Activated CD4-positive, alpha-beta T cell treated with anti-CD3 and anti-CD28 coated beads, Interleukin-10, Interleukin-2, amounts not matched to agents 100 ng/mL and 50 ng/mL, durations not matched to agents 16 hours and 8 hours (primary cell): ENCODE data around the gene NGRN.
"Not testable (repeated sequence)": the region's sequence is repeated elsewhere in the genome, so short reads cannot be mapped to it uniquely, and the experiment has no call there.

Experiments used
- DNase-seq: peaks from one replicate; pipeline ENCODE4 v3.0.0-alpha.2; 2020

The NGRN gene

DNA sequence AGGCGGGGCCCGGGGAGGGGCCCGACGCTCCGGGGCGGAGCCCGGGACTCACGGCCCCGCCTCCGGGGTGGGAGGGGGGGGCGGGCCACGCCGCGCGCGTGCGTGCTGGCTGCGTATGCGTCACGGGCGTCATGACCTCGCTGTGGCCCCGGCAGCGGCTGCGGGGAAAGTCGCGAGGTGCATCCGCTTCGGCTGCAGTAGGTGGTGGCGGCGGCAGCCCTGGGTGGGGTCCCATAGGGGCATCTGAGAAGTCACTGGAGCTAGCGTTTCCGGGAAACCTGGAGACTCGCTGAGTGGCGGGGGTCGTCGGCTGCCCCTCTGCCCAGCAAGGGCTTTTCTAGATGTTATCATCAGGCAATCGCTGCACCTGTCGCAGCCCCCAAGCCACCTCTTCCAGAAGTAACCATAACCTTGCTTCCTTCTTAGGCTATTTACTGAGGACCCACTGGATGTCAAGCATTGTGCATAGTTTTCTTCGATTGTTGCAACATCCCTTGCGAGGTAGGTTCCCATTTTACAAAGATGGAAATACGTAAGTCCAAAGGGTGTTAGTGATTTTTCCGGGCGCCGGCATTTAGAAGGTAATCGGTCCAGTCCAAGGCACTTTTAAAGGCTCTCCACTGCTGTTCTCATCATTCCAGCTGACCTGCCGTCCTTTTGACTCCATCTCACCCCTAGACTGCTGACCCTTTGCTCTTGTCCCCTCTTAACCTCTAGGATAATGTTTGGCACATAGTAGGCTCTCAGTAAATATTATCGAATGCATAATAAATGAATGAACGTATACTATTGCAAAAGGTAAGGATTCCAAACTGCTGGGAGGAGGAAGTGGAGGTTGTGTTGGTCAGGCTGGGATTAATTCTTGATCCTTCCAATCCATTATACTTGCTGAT lies 31.1 kb upstream of the NGRN start, which contains the start of gene GDPGP1:
Gene GDPGP1 (plus strand): TSS at position 114 of the 893 bp plus-strand sequence. CDS start 6,700 bp downstream, outside the sequence.
- DNase-seq: no peak

DNA sequence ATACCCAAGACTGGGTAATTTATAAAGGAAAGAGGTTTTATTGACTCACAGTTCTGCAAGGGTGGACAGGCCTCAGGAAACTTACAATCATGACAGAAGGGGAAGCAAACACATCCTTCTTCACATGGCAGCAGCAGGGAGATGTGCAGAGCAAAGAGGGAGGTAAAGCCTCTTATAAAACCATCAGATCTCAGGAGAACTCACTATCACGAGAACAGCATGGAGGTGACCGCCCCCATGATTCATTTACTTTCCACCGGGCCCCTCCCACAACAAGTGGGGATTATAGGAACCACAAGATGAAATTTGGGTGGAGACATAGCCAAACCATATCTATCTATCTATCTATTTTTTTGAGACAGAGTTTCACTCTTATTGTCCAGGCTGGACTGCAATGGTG lies 26.1 kb upstream of the NGRN start:
- DNase-seq: no peak

DNA sequence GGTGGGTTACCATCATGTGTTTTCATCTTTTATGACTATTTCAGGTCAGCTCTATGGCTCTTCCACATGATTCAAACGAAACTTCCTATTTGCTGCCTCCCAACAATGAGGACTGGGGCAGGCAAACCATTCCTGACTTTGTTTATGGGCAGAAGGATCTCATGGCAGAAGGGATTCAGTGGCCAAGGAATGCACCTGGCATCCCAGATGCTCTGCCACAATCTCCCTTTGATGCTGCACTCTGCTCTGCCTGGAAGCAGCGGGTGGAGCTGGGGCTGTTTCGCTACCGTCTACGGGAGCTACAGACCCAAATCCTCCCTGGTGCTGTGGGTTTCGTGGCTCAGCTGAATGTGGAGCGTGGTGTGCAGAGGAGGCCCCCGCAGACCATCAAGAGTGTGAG lies 24.6 kb upstream of the NGRN start:
- DNase-seq: no peak

DNA sequence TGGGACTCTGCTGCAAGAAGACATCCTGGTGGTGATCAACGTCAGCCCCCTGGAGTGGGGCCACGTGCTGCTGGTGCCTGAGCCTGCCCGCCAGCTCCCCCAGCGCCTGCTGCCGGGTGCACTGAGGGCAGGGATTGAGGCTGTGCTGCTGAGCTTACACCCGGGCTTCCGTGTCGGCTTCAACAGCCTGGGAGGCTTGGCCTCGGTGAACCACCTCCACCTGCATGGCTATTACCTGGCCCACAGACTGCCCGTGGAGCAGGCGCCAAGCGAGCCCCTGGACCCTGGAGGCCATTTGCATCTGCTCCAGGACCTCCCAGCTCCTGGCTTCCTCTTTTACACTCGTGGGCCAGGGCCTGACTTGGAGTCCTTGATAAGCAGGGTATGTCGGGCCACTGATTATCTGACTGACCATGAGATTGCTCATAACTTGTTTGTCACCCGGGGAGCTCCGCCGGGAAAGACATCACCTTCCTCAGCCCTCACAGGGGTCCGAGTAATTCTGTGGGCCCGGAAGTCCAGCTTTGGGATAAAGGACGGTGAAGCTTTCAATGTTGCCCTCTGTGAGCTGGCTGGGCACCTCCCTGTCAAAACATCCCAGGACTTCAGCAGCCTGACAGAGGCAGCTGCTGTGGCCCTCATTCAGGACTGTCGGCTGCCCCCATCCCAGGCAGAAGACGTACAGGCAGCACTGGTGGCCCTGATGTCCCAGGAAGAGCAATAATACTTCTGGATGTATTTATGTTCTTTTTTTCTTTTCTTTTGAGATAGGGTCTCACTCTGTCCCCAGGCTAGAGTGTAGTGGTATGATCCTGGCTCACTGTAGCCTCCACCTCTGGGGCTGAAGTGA lies 23.9 kb upstream of the NGRN start:
- DNase-seq: no peak

DNA sequence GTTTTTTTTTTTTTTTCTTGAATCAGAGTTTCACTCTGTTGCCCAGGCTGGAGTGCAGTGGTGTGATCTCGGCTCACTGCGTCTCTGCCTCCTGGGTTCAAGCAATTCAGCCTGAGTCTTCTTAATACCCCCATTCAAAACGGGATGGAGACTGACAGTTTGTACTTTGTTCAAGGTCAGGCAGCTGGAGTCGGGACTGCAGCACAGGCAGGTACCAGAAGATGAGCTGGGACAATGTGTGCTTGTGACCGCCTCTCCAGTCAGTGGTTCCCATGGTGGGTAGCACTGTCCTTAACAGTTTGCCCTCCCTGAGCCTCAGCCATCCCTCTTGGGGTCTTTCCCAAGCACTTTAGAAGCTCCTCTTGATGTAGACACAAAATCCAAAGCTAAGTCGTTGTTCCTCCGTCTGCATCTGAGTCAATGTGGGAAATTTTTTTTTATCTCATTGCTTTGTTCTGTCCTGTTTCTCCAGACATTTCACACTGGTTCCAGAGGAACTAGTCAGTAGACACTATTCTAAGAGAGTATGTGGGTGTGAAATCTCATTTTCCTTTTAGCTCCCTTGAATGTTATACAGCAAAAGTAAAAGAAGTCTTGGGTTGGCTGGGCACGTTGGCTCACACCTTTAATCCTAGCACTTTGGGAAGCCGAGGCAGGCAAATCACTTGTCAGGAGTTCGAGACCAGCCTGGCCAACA lies 21.4 kb upstream of the NGRN start:
- DNase-seq: no peak

DNA sequence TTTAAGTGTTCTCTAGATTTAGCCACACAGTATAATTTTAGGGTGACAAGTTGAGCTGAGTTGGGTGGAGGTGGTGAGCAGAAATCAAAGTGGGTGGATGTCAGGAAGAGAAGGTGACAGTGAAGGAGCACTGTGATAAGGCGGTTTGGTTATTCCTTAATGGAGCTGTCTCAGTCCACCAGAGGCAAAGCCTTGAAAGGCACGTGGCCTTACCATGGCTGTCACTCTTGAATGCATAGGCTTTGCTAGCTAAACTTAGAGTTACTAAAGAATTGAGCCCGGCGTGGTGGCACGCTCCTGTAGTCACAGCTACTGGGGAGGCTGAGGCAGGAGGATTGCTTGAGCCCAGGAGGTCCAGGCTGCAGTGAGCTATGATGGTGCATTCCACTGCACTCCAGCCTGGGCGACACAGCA lies 16.7 kb upstream of the NGRN start:
- DNase-seq: no peak

DNA sequence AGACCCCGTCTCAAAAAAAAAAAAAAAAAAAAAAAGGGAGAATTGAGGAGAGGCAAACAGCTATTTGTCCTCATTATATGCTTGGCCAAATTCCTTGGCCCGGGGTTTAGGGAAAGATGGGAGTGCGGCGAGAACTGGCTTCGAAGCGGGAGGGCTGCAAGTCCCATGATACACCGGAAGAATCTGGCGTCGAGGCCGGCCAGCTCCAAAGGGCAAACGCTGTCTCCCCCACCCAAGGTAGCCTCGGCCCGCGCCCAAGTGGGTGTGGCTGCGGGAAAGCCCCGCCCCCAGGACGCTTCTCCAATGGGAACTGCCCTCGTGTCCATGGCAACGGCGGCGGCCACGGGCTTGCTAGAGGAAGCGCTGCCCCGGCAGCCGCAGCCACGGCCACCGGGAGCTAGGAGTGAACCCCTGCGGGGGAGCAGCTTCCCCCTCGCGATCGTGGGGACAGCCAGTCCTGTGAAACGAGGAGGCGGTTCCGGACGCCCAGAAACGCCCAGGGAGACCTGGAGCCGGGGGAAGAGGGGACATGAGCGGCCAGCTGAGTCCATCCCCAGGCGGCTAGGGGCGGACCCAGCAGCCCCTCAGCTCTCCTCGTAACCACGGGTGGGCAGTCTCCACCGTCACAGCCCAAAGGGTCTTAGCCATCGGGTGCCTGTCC lies 16.1 kb upstream of the NGRN start, which contains the start of gene TTLL13:
Gene TTLL13 (plus strand): TSS at position 354 of the 661 bp plus-strand sequence. CDS start 1,075 bp downstream, outside the sequence.
- DNase-seq: peak; percentile 68

DNA sequence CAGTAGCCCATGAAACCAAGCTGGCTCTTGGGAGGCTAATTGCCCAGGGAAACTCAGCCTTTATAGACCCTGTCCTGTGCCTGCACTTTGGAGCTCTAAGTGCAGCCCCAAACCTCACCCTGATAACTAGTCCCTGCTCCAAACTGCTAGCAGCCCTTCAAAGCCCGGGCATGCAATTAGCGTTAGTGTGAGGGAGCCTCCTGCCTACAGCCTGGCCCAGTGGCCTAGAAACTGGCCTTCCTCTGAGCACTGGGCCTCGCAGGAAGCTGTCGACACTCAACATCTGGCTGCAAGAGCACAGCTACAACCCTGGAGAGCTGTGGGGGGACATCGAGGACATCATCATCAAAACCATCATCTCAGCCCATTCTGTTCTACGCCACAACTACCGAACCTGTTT lies 7.7 kb upstream of the NGRN start:
- no peak for DNase-seq

DNA sequence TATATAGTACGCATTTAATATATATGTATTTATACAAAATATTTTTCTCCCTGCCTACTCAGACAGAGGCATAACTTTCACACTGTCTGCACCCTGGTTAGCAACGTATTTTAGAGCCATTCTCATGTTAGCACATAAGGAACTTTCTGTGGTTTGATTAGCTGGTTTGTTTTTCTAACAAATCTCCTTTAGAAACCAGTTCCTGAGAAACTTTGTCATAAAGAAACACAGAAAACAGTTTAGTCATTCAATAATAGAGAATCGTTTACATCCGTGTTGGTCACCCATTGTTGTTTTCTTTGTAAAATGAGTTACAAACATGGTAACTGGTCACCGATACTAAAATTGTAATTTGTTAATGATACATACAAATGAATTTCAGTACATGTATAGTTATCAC lies 5.9 kb upstream of the NGRN start:
- peak; percentile 78 for DNase-seq

DNA sequence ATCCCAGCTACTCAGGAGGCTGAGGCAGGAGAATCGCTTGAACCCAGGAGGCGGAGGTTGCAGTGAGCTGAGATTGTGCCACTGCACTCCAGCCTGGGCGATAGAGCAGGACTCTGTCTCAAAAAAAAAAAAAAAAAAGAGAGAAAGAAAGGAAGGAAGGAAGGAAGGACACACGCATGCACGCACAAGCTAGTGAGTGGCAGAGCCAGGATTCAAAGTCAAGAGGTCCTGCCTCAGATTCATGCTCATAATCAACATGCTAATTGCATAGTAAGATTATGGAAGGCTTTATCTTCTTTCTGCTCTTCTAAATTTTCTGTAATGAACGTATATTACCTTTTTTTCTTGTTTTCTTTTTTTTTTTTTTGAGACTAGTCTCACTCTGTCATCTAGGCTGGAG lies 4.7 kb upstream of the NGRN start:
- DNase-seq: not testable (repeated sequence)

DNA sequence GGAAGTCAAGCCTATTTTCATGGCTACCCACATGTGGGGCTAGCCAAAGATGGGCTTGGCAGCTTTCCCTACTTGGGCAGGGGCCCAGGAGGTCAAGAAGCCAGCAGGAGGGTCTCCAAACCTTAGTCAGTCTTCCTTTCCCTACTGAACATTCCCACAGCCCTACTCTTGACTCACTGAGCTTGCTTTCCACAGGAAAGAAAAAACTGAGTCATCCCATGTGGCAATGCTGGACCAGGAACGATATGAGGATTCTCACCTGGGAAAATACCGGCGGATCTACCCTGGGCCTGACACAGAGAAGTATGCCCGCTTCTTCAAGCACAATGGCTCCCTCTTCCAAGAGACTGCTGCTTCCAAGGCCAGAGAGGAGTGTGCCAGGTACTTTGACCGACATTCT lies 3.7 kb upstream of the NGRN start:
- no peak for DNase-seq

DNA sequence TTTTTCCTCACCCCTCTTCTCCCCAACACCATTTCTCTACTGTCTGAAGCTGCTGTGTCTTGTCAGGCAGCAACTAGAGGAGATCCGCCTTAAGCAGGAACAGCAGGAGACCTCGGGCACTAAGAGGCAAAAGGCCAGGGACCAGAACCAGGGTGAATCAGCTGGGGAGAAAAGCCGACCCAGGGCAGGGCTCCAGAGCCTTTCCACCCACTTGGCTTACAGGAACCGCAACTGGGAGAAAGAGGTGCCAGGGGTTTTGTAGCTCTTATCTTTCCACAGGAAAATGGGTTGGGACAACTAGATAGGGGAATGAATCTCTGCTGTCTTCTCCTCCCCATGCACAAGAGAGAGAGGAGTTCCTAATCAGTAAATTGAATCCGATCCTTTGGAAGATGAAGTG lies 3.0 kb upstream of the NGRN start:
- no peak for DNase-seq

DNA sequence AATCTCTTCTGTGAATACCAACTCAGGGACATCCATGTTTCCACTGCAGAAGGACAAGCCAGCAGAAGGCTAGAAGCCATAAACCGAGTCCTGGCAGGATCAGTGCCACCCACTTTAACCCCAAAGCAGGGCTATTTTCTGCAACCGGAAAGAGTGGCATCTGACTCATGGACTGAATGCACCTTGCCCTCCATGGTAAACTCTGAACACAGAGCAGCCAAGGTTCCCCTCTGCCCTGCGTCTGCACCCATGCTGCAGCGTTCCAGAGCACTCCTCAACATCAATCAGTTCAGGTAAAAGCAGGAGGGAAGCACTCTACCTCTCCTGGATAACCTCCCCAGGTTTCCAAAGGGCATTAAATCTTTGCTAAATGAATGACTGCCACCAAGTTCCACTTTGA lies 801 bp upstream of the NGRN start:
- peak; percentile 74 for DNase-seq

DNA sequence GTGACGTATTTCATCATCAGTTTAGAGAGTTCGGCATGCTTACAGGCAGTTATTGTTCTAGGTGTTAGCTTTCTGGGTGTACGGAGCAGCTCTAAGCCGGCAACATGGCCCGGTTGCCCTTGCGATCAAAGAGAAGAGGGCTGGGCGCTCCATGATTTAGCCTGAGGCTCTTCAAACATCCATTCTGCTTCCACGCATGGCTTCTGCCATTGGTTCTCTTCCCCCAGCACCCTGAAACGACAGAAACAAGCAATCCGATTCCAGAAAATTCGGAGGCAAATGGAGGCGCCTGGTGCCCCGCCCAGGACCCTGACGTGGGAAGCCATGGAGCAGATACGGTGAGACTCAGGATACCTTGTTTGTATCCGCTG lies 574 bp downstream of the NGRN start:
- DNase-seq: peak; percentile 67

DNA sequence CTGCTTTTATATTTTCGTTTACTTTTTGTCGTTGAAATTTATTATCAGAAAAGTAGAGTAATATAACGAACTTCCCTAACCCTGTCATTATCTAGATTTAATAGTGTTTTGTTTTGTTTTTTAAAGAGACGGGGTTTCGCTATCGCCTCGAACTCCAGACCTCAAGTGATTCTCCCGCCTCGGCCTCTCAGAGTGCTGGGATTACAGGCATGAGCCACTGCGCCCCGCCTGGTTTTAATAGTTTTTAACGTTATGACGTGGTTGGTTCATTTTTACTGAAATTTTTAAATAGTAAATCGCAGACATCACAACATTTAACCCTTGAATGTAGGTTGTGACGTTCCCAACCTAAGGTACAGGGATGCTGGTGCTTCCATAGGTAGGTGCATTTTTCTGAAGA lies 1.0 kb downstream of the NGRN start:
- peak; percentile 46 for DNase-seq

DNA sequence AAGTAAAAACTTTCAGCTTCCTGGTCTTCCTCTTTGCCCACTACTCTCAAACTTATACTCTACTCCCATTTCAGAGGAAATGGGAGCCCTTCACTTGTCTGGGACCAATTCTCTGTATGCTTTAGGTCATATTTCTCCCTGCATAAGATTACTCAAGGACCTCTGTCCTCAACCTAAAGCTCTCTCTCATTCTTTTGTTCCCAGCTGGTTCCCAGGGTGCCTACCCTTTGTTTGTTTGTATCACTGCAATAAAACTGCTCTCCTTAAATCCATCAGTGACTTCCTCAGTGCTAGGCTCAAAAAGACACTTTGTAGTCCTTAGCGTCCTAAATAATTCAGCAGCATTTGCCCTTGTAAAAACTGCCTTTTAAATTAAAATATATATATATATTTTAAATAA lies 2.9 kb downstream of the NGRN start:
- DNase-seq: no peak

DNA sequence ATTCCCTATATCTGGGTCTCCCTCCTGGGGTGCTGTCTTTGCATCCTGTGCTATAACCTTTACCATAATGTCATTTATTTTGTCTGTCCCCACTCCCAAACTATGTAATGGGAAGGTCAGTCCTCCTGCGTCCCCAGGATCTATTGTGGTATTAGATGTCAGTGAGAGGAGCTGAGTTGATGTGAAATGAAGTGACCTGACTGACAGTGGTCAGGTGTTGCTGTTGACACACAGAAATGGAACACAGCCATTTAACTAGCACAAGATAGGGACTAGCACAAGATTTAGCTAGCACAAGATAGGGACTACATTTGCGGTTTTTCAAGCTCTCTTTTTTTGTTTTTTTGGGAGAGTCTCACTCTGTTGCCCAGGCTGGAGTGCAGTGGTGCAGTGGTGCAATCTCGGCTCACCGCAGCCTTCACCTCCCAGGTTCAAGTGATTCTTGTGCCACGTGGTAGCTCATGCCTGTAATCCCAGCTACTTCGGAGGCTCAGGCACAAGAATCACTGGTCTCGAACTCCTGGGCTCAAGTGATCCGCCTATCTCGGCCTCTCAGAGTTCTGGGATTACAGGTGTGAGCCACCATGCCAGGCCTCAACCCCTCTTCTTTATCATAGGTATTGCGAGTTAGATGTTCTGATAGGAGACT lies 5.2 kb downstream of the NGRN start:
- DNase-seq: no peak

DNA sequence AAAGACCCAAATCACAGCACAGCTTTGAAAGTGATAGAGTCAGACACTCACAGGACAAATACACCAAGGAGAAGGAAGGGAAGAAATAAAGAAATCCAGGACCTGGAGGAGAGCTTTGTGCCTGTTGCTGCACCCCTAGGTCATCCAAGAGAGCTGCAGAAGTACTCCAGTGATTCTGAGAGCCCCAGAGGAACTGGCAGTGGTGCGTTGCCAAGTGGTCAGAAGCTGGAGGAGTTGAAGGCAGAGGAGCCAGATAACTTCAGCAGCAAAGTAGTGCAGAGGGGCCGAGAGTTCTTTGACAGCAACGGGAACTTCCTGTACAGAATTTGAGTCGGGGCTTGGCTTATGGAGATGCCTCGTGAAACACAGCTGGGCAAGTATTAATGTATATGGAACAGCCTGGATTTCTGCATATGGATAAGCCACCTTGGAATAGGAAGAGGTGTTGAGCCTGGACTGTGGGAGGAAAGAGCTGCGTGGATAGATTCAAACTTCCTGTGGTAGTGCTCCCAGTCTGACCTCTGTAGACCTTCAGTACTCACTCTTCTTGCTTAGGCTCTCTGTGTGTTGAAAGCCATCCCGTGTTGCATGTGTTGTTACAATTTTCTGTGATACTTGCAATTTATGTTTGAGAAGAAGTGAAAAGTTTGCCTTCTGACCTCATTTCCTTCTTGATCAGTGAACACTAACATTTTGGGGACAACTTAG lies 6.1 kb downstream of the NGRN start:
- no peak for DNase-seq

DNA sequence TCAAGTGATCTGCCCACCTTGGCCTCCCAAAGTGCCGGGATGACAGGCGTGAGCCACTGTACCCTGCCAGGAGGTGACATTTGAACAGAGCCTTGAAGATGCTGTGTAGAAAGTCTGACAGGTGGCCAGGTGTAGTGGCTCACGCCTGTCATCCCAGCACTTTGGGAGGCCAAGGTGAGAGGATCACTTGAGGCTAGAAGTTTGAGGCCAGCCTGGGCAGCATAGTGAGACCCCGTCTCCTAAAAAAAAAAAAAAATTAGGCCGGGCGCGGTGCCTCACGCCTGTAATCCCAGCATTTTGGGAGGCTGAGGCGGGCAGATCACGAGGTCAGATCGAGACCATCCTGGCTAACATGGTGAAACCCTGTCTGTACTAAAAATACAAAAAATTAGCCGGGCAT lies 13.0 kb downstream of the NGRN start:
- not testable (repeated sequence) for DNase-seq

DNA sequence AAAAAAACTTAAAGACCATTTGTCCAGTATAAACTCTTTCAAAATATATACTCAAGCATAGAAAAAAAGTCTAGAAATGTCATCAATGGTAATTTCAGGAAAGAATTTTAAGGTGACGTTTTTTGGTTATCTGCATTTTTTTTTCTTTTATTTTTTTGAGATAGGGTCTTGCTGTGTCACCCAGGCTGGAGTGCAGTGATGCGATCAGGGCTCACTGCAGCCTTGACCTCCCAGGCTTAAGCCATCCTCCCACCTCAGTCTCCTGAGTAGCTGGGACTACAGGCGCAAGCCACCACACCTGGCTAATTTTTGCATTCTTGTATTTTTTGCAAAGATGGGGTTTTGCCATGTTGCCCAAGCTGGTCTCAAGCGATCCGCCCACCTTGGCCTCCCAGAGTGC lies 15.3 kb downstream of the NGRN start:
- DNase-seq: not testable (repeated sequence)

DNA sequence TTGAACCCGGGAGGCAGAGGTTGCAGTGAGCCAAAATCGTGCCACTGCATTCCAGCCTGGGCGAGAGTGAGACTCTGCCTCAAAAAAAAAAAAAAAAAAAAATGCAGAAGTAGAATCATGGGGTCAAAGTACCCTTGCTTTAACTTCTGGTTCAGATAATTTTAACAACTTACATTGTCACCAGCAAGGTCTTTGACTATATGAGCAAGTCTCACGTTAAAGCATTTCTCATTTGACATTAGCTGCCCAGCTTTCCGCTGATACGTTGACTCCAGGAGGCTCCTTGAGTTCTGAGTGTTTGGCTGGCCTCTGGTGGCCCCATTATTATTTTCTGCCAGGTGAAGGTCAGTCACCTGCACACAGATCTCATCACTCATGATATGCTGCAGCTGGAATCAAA lies 16.2 kb downstream of the NGRN start:
- DNase-seq: not testable (repeated sequence)
